Smooth muscle cell (in vitro differentiated cells): ENCODE data around the gene HCAR3. TPM values are rescaled to one million over a fixed set of nuclear protein-coding genes. Genes with fewer than 3 reads are reported as not detected.

Source experiments
- DNase-seq: peaks from one replicate; lab custom pipeline; 2025; ENCODE audit not compliant: unreplicated experiment; lab: John Stamatoyannopoulos, UW
- H2AFZ ChIP-seq: fragments of 200-600 bp; sonication (generic); 2 replicates; pipeline ENCODE4 v1.6.0; 2016; ENCODE audit warnings: antibody characterized with exemption, low read depth, mild to moderate bottlenecking
- H3F3A ChIP-seq: fragments of 200-600 bp; sonication (generic); 2 replicates; pipeline ENCODE4 v1.6.0; 2017; ENCODE audit warnings: antibody characterized with exemption, low read depth
- H3K27ac ChIP-seq: fragments of 200-600 bp; sonication (generic); 2 replicates; pipeline ENCODE4 v1.5.1; 2016; ENCODE audit warnings: low read depth, mild to moderate bottlenecking
- H3K27me3 ChIP-seq: fragments of 200-600 bp; sonication (generic); 2 replicates; pipeline ENCODE4 v1.6.1; 2016; ENCODE audit warnings: low read depth, mild to moderate bottlenecking
- H3K36me3 ChIP-seq: fragments of 200-600 bp; sonication (generic); 2 replicates; pipeline ENCODE4 v1.5.1; 2016; ENCODE audit warnings: low read depth
- H3K4me1 ChIP-seq: fragments of 200-600 bp; sonication (generic); 2 replicates; pipeline ENCODE4 v1.5.1; 2016; ENCODE audit warnings: low read depth
- H3K4me2 ChIP-seq: fragments of 200-600 bp; sonication (generic); 2 replicates; pipeline ENCODE4 v1.6.0; 2016; ENCODE audit warnings: mild to moderate bottlenecking
- H3K4me3 ChIP-seq: fragments of 200-600 bp; sonication (generic); 2 replicates; pipeline ENCODE4 v1.5.1; 2016; ENCODE audit warnings: mild to moderate bottlenecking
- H3K79me2 ChIP-seq: fragments of 200-600 bp; sonication (generic); 2 replicates; pipeline ENCODE4 v1.6.0; 2016; ENCODE audit warnings: low read depth, mild to moderate bottlenecking
- H3K9ac ChIP-seq: fragments of 200-600 bp; sonication (generic); 2 replicates; pipeline ENCODE4 v1.6.0; 2016; ENCODE audit warnings: low read depth
- H3K9me3 ChIP-seq: fragments of 200-600 bp; sonication (generic); replicated peaks from 2 replicates; pipeline ENCODE4 v1.5.1; 2016; ENCODE audit warnings: low read depth
- H4K20me1 ChIP-seq: fragments of 200-600 bp; sonication (generic); 2 replicates; pipeline ENCODE4 v1.6.0; 2016; ENCODE audit warnings: low read depth
- WGBS: methylation state at CpG from one replicate; pipeline ENCODE4 v1.1.7; 2016; ENCODE audit warnings: low lambda C conversion rate; 5-methylcytosine and 5-hydroxymethylcytosine counted together
- polyA plus RNA-seq: library from polyadenylated mRNA; unstranded; fragments of >200 nt; fragmentation: Nextera tagmentation; extraction: Ambion mirVana; gene quantifications from 2 replicates; pipeline ENCODE4 v1.2.1, GENCODE V29; 2016
- total RNA-seq: library from RNA; depleted of rRNA; stranded (reverse); fragments of >200 nt; gene quantifications from 2 replicates; pipeline ENCODE4 v1.2.3, GENCODE V29; 2014
- TF ChIP-seq, protein P1 (sequence below): fragments of 200-600 bp; sonication (generic); IDR thresholded peaks from 2 replicates; pipeline ENCODE4 v1.5.1; 2017; ENCODE audit warnings: borderline replicate concordance, mild to moderate bottlenecking, antibody characterized with exemption; ENCODE audit not compliant: insufficient read depth, poor library complexity, severe bottlenecking

Gene HCAR3
- total and polyA plus RNA-seq, 2 experiments from 2014 or later = 0.26 TPM; not detected in 1

DNA sequence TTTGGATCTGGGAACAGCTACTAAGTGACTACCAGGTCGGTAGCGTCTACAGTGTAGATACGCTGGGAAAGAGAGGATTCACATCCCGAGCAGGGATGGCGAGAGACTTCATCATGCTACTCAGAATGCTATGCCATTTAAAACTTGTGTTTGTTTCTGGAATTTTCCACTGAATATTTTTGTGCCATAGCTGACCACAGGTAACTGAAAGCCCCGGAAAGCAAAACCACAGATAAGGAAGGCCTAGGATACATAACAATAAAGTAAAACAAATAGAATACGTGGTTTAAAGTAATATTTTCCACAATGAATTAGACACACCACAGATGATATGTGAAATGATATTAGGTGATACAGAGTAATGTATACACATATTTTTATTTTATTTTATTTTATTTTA, 22.0 kb upstream of the HCAR3 start:
- H3F3A ChIP-seq = no peaks in the 10 kb centered on the region
- H3K36me3 ChIP-seq = no peaks in the 10 kb centered on the region
- H3K4me3 ChIP-seq = no peak overlapping the region
- no peaks in the 10 kb centered on the region for H4K20me1 ChIP-seq
- TF ChIP-seq, protein P1, sequence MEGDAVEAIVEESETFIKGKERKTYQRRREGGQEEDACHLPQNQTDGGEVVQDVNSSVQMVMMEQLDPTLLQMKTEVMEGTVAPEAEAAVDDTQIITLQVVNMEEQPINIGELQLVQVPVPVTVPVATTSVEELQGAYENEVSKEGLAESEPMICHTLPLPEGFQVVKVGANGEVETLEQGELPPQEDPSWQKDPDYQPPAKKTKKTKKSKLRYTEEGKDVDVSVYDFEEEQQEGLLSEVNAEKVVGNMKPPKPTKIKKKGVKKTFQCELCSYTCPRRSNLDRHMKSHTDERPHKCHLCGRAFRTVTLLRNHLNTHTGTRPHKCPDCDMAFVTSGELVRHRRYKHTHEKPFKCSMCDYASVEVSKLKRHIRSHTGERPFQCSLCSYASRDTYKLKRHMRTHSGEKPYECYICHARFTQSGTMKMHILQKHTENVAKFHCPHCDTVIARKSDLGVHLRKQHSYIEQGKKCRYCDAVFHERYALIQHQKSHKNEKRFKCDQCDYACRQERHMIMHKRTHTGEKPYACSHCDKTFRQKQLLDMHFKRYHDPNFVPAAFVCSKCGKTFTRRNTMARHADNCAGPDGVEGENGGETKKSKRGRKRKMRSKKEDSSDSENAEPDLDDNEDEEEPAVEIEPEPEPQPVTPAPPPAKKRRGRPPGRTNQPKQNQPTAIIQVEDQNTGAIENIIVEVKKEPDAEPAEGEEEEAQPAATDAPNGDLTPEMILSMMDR = no peak
- H3K4me1 ChIP-seq = no peaks in the 10 kb centered on the region
- no peak overlapping the region for H3K4me2 ChIP-seq
- no peak overlapping the region for H2AFZ ChIP-seq
- 94% methylated on average over 7 of the region's 7 CpGs for WGBS
- no peak for DNase-seq
- no peaks in the 10 kb centered on the region for H3K79me2 ChIP-seq
- H3K9me3 ChIP-seq = no peaks in the 10 kb centered on the region
- H3K9ac ChIP-seq = no peak overlapping the region
- no peaks in the 10 kb centered on the region for H3K27me3 ChIP-seq
- H3K27ac ChIP-seq = no peak overlapping the region

DNA sequence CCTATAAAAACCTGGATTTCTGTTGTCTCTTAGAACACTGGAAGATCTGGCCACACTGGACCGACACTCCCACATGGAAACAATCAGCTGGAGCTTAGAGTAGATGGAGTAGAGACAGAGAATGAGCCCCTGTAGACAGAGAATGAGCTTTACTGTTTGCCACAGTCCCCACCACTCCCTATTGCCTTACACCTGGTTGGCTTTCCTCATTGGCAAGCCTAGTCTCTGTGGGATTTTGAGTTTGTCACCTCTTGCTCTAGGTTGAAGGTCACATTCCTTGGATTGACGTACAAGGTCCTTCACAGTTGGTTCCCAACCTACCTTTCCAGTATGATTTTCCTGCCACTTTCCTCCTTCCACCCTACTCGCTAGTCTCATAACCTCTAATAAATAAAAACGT, 16.0 kb upstream of the HCAR3 start:
- H3K4me1 ChIP-seq = no peaks in the 10 kb centered on the region
- DNase-seq = no peak
- no peak overlapping the region for H3K4me2 ChIP-seq
- H3K27ac ChIP-seq = no peak overlapping the region
- H3K9ac ChIP-seq = no peak overlapping the region
- H3K27me3 ChIP-seq = no peaks in the 10 kb centered on the region
- no peak overlapping the region for H2AFZ ChIP-seq
- TF ChIP-seq, protein P1 = no peak
- H3F3A ChIP-seq = no peaks in the 10 kb centered on the region
- no peak overlapping the region for H3K4me3 ChIP-seq
- H4K20me1 ChIP-seq = no peaks in the 10 kb centered on the region
- no peaks in the 10 kb centered on the region for H3K79me2 ChIP-seq
- H3K36me3 ChIP-seq = no peaks in the 10 kb centered on the region
- no peaks in the 10 kb centered on the region for H3K9me3 ChIP-seq
- 95% methylated on average over 4 of the region's 4 CpGs for WGBS

DNA sequence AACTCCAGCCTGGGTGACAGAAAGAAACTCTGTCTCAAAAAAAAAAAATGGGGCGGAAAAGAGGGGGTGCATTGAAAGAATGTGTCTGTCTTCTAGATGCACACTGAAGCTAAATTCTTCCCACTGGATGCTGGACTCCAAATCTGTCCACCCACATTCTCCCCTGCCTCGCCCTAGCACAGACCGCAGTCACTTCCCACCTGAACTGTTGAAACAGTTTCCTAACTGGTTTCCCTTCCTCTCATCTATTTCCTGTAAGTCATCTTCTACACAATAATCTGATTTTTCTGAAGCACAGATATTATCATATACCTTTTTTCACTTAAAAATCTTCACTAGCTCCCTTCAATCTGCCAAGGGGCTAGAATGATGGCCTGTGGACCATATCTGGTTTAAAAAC, 15.6 kb upstream of the HCAR3 start:
- H3K36me3 ChIP-seq = no peaks in the 10 kb centered on the region
- no peaks in the 10 kb centered on the region for H3K79me2 ChIP-seq
- 92% methylated on average over 3 of the region's 3 CpGs for WGBS
- H2AFZ ChIP-seq = no peak overlapping the region
- no peaks in the 10 kb centered on the region for H3K9me3 ChIP-seq
- no peak overlapping the region for H3K9ac ChIP-seq
- H3K4me1 ChIP-seq = no peaks in the 10 kb centered on the region
- no peaks in the 10 kb centered on the region for H3K27me3 ChIP-seq
- no peaks in the 10 kb centered on the region for H3F3A ChIP-seq
- no peaks in the 10 kb centered on the region for H4K20me1 ChIP-seq
- no peak overlapping the region for H3K4me3 ChIP-seq
- no peak overlapping the region for H3K27ac ChIP-seq
- DNase-seq = no peak
- no peak overlapping the region for H3K4me2 ChIP-seq
- TF ChIP-seq, protein P1 = no peak

DNA sequence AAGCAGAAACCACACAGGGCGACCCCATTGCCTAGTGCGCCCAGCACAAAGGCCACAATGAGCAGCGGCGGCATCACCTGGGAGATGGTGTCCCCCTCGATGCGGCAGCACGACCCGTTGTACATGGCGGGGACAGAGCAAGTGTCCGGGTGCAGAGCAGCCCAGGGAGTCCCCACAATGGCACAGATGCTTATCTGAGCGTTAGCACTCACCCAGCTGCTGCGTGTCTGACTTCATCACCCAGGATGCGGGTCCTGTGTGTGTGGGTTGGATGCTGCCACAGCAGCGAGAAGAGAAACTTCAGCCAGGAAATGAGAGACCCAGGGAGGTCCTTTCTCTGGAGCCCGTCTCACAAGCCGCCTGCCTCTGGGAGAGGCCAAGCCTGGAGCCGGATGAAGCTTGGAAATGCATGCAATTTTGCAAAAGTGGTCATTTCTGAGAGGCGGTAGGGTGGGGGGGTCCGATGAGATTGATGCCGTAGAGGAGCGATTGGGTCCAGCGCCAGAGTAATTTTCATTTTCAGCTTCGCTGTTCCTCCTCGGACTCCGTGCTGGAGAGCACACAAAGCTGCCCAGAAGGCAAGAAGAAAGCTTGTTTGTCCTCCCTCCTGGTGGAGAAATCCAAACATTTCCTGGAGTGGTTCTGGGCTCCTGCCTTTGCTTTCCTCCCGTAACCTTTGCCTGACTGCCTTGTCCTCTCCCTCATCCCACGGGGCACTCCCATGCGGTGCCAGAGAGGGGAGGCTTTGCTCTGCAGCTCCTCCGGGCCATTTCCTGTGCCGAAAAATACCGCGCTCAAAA, 13.8 kb upstream of the HCAR3 start, which contains the start of gene HCAR1:
TSS of gene HCAR1 (minus strand) at position 630 of the 800 bp plus-strand sequence. CDS start at position 125, 505 bp downstream.
- Histone ChIP-seq H3K9me3 (no peaks in the 10 kb centered on the region), H3K36me3 (no peaks in the 10 kb centered on the region), H2AFZ (no peak within 1 kb of the TSS), H4K20me1 (no peaks in the 10 kb centered on the region), H3F3A (no peaks in the 10 kb centered on the region), H3K27ac (no peak within 1 kb of the TSS), H3K79me2 (no peaks in the 10 kb centered on the region), H3K4me1 (no peaks in the 10 kb centered on the region), H3K27me3 (no peaks in the 10 kb centered on the region), H3K4me3 (no peak within 1 kb of the TSS), H3K4me2 (no peak within 1 kb of the TSS), H3K9ac (no peak within 1 kb of the TSS)
- WGBS = 90% methylated on average over 32 of the region's 32 CpGs
- DNase-seq = no peak
- TF ChIP-seq, protein P1 = no peak
